D721Med (cell line): ENCODE data around the gene AP4M1.
A peak's percentile ranks its signal among the peaks of the same experiment; 100 is the strongest.

ENCODE experiments used
- DNase-seq: peaks from one replicate; pipeline ENCODE4 v3.0.0; 2011; ENCODE audit warnings: low spot score; ENCODE audit not compliant: insufficient read length
- FAIRE-seq: peaks from 2 replicates; lab custom pipeline; 2011; peaks lifted over from hg19 to GRCh38; lab: Jason Lieb, UNC
- CTCF ChIP-seq: IDR thresholded peaks from 2 replicates; pipeline ENCODE4 v1.5.1; 2012; ENCODE audit warnings: mild to moderate bottlenecking, control low read depth; ENCODE audit not compliant: insufficient read depth; ENCODE audit errors: missing control alignments

AP4M1 gene

GRCh38 chr7:100099452-100099851 lies 2.0 kb upstream of the AP4M1 start:
- no peak for DNase-seq
- no peak for TF ChIP-seq CTCF
- FAIRE-seq, result no peak

GRCh38 chr7:100100420-100101015 lies 925 bp upstream of the AP4M1 start:
- no peak for TF ChIP-seq CTCF
- peak; percentile 81 for DNase-seq
- FAIRE-seq, result no peak

GRCh38 chr7:100102950-100103840 lies 1.8 kb downstream of the AP4M1 start:
- TF ChIP-seq CTCF, result no peak
- no peak for FAIRE-seq
- DNase-seq, result no peak

DNA sequence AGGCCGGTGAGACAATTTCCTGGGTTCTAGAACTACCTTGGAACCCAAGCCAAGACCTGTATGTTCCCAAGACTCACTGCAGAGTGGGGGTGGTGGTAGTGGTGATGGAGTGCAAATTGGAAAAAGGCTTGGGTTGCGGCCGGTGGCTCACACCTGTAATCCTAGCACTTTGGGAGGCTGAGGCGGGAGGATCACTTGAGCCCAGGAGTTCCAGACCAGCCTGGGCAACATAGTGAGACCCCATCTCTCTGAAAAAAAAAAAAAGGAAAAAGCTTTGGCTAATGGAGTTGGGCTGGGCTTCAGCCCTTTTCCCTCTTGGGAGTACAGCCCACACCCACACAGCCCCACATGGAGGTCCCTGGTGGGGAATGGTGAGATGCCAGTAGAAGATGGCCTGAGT lies 4.1 kb downstream of the AP4M1 start:
- DNase-seq (no peak), FAIRE-seq (no peak)
- no peak for TF ChIP-seq CTCF

GRCh38 chr7:100106633-100107032 lies 5.2 kb downstream of the AP4M1 start:
- DNase-seq (no peak), FAIRE-seq (no peak)
- no peak for TF ChIP-seq CTCF

DNA sequence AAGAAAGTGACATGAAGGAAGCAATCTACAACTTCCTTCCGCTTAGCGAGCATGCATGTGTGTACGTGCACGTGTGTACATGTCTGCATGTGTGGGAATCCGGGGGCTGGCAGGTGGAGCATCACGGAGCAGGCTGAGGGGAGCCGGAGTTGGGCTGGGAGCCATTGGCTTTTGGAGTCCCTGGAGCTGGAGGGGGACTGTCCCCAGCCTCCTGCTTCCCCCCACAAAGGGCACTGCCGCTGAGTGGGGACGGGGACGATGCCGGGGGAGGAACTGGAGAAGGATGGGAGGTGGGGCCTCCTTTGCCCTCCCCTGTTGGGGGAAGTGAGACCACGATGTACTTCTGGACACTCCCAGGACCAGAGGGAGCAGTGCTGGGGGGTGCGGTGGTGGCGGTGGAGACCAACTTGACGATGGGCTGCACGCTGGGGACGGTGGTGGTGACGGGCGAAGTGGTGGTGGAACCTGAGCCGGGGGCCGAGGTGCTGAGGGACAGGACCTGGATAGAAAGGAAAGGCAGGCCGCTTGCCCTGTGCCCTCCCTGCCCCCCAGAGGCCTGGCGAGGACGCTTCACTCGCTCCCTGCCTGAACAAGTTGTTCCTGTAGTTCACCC lies 5.8 kb downstream of the AP4M1 start:
- FAIRE-seq (no peak), DNase-seq (no peak)
- no peak for TF ChIP-seq CTCF
